ENCODE data around the gene PTPN22. TPM values are rescaled to one million over a fixed set of nuclear protein-coding genes. Genes with fewer than 3 reads are reported as not detected.

PTPN22 gene
- total RNA-seq, 4 donors from 2014 or later, result 0.56 to 2.3 (median 0.75) TPM

GRCh38 chr1:113770031-113770430 is 101.5 kb downstream of the PTPN22 start:
- 92% methylated on average over 1 of the region's 1 CpG for WGBS, 2 donors
- DNase-seq (ENCODE audit: low spot score in 2 of 2), result no peak
- intact Hi-C loops (cut with DNase I; ENCODE audit: low total_unique reads), result no loop called here
- no peak overlapping the region for H3K4me3 ChIP-seq (ENCODE audit: low read depth, poor library complexity, severe bottlenecking)
- TF ChIP-seq CTCF (IDR thresholded peaks at IDR 0.05), result no peak
- no peak for TF ChIP-seq POLR2A (IDR thresholded peaks at IDR 0.05)

- DNase-seq (ENCODE audit: low spot score in 2 of 2), result no peak
- TF ChIP-seq CTCF (IDR thresholded peaks at IDR 0.05) (no peak), POLR2A (IDR thresholded peaks at IDR 0.05) (no peak)
- H3K4me3 ChIP-seq (ENCODE audit: low read depth, poor library complexity, severe bottlenecking), result no peak overlapping the region
- intact Hi-C loops (cut with DNase I; ENCODE audit: low total_unique reads), result no loop called here
These were observed 101.9 kb downstream of the PTPN22 start for GRCh38 chr1:113769601-113769970.

- intact Hi-C loops (cut with DNase I; ENCODE audit: low total_unique reads), result no loop called here
- 47 to 93% methylated on average over 1 of the region's 1 CpG for WGBS, 2 donors
- no peak for DNase-seq (ENCODE audit: low spot score in 2 of 2)
- TF ChIP-seq CTCF (IDR thresholded peaks at IDR 0.05) (no peak), POLR2A (IDR thresholded peaks at IDR 0.05) (no peak)
- H3K4me3 ChIP-seq (ENCODE audit: low read depth, poor library complexity, severe bottlenecking), result no peak overlapping the region
These were observed 102.5 kb downstream of the PTPN22 start for GRCh38 chr1:113768916-113769600.

GRCh38 chr1:113765306-113766230 is 105.9 kb downstream of the PTPN22 start:
- intact Hi-C loops (cut with DNase I; ENCODE audit: low total_unique reads), result no loop called here
- H3K4me3 ChIP-seq (ENCODE audit: low read depth, poor library complexity, severe bottlenecking), result no peak overlapping the region
- TF ChIP-seq CTCF (IDR thresholded peaks at IDR 0.05) (no peak), POLR2A (IDR thresholded peaks at IDR 0.05) (no peak)
- 91% methylated on average over 2 of the region's 2 CpGs for WGBS, 2 donors
- no peak for DNase-seq (ENCODE audit: low spot score in 2 of 2)

Other genes starting within 250 kb of the PTPN22 start
- 1 to 10 TPM in 3 of 4 donors, under 1 TPM in 1; 0.65 to 4.8 (median 2.0) TPM for gene PHTF1, start 112.2 kb downstream of the PTPN22 start, total RNA-seq
- 10 to 100 TPM; 18.2 to 37.6 (median 24.5) TPM for gene RSBN1, start 59.2 kb downstream of the PTPN22 start, total RNA-seq
- 10 to 100 TPM in 1 of 4 donors, 1 to 10 TPM in 1, under 1 TPM in 1, not detected in 1; 0.17 to 86.4 (median 1.4) TPM for gene BCL2L15, start 15.9 kb upstream of the PTPN22 start, total RNA-seq
- gene AP4B1, start 33.1 kb upstream of the PTPN22 start, total RNA-seq, result 10 to 100 TPM in 1 of 4 donors, 1 to 10 TPM in 3; 5.3 to 19.1 (median 5.9) TPM
- gene DCLRE1B, start 33.6 kb upstream of the PTPN22 start, total RNA-seq, result 1 to 10 TPM; 2.1 to 4.4 (median 3.5) TPM
- gene HIPK1, start 57.6 kb upstream of the PTPN22 start, total RNA-seq, result 10 to 100 TPM; 47.6 to 58.3 (median 54.5) TPM
- gene OLFML3, start 107.8 kb upstream of the PTPN22 start, total RNA-seq, result 10 to 100 TPM in 2 of 4 donors, 1 to 10 TPM in 2; 3.7 to 57.9 (median 15.9) TPM

Measured in lower leg skin (tissue), 4 donors.